ENCODE results near the gene SPPL3. TPM values are rescaled to one million over a fixed set of nuclear protein-coding genes. Genes with fewer than 3 reads are reported as not detected.

Gene SPPL3
- total RNA-seq, 4 donors from 2014 or later = 18.9 to 21.5 (median 20.5) TPM

DNA sequence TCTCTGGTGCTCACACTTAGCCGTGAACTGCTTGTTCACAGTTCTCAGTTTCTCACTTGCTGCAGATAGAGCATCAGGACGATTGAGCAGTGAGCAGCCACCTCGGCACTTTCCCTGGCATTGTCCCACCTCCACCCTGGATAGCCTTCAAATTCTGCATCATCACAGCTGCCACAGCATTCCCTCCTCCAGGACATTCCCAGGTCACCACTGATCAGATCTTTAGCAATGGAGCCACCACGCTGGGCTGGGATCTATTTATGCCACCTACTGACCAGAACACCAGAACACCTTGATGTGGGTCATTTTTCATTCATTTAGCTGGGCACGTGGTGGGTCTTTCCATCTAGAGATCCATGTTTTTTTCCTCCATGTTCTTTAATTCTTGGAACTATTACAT lies 154.9 kb downstream of the SPPL3 start:
- TF ChIP-seq, protein P1, sequence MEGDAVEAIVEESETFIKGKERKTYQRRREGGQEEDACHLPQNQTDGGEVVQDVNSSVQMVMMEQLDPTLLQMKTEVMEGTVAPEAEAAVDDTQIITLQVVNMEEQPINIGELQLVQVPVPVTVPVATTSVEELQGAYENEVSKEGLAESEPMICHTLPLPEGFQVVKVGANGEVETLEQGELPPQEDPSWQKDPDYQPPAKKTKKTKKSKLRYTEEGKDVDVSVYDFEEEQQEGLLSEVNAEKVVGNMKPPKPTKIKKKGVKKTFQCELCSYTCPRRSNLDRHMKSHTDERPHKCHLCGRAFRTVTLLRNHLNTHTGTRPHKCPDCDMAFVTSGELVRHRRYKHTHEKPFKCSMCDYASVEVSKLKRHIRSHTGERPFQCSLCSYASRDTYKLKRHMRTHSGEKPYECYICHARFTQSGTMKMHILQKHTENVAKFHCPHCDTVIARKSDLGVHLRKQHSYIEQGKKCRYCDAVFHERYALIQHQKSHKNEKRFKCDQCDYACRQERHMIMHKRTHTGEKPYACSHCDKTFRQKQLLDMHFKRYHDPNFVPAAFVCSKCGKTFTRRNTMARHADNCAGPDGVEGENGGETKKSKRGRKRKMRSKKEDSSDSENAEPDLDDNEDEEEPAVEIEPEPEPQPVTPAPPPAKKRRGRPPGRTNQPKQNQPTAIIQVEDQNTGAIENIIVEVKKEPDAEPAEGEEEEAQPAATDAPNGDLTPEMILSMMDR (IDR thresholded peaks at IDR 0.05; ENCODE audit: low read depth) = no peak

DNA sequence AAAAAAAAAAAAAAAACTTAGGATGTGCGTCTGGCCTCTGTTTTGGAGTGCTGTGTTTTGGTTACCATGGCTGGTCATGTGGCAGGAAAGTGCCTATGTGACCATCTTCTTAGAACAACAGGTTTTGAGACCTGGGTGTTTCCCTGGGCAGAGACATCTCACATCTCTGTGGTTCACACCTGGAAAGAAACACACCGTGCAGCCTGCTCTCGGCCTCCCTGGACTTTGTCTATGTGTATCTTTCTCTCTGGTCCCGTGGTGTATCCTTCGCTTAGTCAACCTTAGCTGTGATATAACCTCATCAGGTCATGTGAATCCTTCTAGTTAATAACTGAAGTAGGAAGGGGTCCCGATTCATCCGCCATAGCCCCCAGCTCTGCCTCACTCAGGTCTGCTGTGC lies 155.9 kb downstream of the SPPL3 start:
- TF ChIP-seq, protein P1 (IDR thresholded peaks at IDR 0.05; ENCODE audit: low read depth) = no peak

DNA sequence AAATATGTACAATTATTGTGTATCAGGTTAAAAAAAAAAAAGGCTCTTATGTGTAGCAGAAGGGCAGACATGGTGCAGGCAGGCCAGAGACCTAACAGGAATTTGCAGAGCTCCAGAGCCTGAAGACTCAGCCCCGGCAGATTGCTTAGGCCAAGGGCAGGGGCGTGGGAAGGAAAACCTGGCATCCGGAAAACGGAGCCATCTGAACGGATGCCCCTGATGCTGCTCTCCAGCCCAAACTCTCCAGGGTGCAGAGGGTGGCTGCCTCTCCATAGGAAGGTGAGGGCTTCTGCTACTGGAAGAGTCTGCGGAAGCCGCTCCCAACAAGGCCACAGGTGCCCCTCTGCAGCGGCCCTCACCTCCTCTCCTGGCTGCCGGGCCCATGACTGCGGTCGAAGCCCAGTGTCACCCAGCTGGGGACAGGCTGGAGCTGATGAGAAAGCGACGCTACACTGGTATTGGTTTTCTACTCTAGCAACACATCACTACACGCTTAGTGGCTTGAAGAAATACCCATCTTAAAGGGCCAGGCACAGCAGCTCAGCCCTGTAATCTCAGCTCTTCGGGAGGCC lies 159.2 kb downstream of the SPPL3 start:
- TF ChIP-seq, protein P1 (IDR thresholded peaks at IDR 0.05; ENCODE audit: low read depth) = no peak

DNA sequence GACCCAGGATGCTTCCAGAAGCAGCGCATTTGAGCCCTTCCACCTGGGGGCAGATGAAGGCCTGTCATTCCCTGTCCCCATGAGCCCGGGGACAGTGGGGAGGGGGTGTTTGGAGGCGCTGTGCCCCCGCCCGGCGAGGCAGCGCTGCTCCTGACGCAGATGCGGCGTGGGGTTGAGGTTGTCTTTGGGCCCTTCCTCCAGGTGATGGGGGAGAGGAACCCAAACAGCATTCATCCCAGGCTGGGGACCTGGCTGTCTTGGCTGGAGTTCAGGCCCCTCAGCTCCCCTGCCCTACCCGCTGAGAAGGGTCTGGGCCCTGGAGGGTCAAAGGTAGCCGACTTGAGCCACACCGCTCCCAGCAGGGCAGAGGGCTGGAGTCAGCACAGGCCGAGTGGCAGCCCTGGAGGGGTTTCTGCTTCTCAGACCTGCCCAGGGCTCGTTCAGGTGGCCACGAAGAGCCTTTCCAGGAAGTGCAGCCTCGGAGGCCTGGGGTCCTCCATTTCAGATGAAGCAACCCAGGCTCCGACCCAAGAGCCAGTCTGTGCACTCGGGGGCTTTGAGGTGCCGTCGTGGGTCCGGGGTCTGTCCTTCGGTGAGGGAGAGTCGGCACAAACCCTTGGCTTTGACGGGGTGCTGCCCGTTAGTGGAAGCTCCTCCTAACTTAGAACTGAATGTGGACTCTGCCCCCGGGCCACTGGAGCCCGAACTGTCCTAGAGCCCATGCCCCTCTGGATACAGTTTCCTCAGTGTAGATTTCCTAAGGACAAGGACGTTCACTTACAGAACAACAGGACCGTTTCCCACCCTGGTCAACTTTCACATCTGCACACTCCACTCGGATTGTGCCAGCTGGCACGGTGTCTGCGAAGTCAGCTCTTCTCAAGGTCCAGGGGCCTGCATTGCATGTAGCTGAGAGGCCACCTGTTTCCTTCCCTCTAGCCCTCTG lies 162.4 kb downstream of the SPPL3 start:
- TF ChIP-seq, protein P1 (IDR thresholded peaks at IDR 0.05; ENCODE audit: low read depth) = no peak

DNA sequence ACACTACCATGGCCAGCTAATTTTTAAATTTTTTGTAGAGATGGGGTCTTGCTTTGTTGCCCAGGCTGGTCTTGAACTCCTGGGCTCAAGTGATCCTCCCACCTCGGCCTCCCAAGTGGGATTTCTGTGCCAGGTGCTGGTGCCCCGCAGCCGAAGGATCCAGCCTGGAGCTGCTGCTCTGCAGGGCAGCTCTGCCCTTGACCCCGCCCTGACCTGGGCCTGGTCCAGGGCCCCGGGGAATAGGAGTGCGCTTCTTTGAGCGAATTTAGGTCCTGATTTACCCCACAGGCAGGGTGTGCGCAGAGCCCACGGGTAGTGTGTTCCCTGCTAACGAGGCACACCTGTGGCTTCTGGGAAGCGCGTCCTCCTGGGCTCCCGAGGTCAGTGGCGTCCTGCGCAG lies 163.3 kb downstream of the SPPL3 start:
- TF ChIP-seq, protein P1 (IDR thresholded peaks at IDR 0.05; ENCODE audit: low read depth) = no peak

DNA sequence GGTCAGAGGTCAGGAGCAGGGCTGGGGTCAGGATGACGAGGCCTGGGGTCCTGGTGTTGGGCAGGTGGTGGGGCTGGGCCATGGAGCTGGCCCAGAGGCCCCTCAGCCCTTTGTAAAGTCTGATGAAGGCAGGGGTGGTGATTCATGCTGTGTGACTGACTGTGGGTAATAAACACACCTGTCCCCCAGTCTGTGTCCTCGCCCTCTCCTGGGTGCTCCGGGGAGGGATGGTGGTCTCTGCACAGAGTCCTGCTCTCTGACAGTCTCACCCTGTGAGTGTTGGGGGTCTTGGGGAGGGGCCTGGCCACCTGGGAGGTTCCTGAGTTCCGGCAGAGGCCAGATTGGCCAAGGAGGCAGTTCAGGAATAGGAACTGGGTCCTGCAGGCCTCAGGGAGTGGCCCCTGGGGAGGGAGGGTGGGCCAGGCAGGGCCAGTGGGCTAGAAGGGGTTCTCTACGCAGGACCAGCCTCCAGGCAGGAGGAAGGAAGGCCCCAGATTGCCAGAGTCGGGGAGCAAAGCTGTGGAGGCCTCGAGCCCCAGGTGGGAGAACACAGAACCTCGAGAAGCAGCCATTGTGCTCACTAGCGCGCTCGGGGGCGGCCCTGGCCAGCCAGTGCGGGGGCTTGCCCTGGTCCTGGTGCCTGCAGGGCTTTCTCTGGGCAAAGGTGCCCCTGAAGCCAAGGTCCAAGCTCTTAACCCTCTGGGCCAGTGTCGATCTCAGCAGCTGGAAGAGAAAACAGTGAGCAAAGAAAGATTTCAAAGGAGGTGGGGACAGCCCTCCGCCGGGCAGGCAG lies 164.1 kb downstream of the SPPL3 start:
- TF ChIP-seq, protein P1 (IDR thresholded peaks at IDR 0.05; ENCODE audit: low read depth) = no peak
